A673 (cell line): ENCODE results near the gene SAAL1.

ENCODE experiments used
- CTCF ChIP-seq: fragments of 300-800, 200-600 bp; sonication (generic); conservative IDR thresholded peaks from 2 replicates; pipeline ENCODE4 v1.5.1; 2017; ENCODE audit warnings: low read depth, mild to moderate bottlenecking, antibody characterized with exemption, low read length, moderate library complexity, mixed read lengths
- EZH2 ChIP-seq: fragments of 200-600 bp; sonication (generic); IDR thresholded peaks from 2 replicates; pipeline ENCODE4 v1.6.1; 2017; ENCODE audit warnings: borderline replicate concordance, low read depth, mild to moderate bottlenecking, mixed read lengths, antibody characterized with exemption, low read length; ENCODE audit not compliant: poor library complexity, severe bottlenecking

- no peak for TF ChIP-seq CTCF
- TF ChIP-seq EZH2: no peak
Observed at GRCh38 chr11:18065572-18065971, 40.3 kb downstream of the SAAL1 start.
